PC-9 (cell line): ENCODE data around the gene NINL. TPM values are rescaled to one million over a fixed set of nuclear protein-coding genes. Genes with fewer than 3 reads are reported as not detected.
A peak's percentile ranks its signal among the peaks of the same experiment; 100 is the strongest.

ENCODE experiments used
- BruUV-seq: library from RNA; stranded (reverse); fragments of 400-500 nt; replicated peaks from 2 replicates; lab custom pipeline; 2021; lab: Mats Ljungman, UMichigan
- CTCF ChIA-PET: fragments of 300-600 bp; sonication (Branson Sonifier 250); formaldehyde crosslinking; loops from one replicate; lab custom pipeline; 2022; ENCODE audit warnings: antibody characterized with exemption; lab: Charles Lee
- POLR2A ChIA-PET: fragments of 300-600 bp; sonication (Branson Sonifier 250); formaldehyde crosslinking; loops from one replicate; lab custom pipeline; 2022; ENCODE audit warnings: antibody characterized with exemption; ENCODE audit not compliant: unreplicated experiment; lab: Charles Lee
- DNase-seq, 2 experiments: peaks; one replicate each; pipeline versions ENCODE4 v3.0.0 to v3.0.0-alpha.2; 2015 to 2022; ENCODE audit warnings: mixed read lengths in 1 of 2
- H2AFZ ChIP-seq: fragments of 200-600 bp; sonication (generic); 2 replicates; pipeline ENCODE4 v1.8.1; 2017; ENCODE audit warnings: antibody characterized with exemption
- H3F3A ChIP-seq: fragments of 200-600 bp; sonication (generic); 2 replicates; pipeline ENCODE4 v1.8.1; 2017; ENCODE audit warnings: antibody characterized with exemption, mild to moderate bottlenecking, low read depth; ENCODE audit not compliant: insufficient read depth
- H3K27ac ChIP-seq: fragments of 200-600 bp; sonication (generic); 2 replicates; pipeline ENCODE4 v1.6.1; 2016; ENCODE audit warnings: mixed run types
- H3K27me3 ChIP-seq: fragments of 200-600 bp; sonication (generic); 2 replicates; pipeline ENCODE4 v1.6.1; 2016; ENCODE audit warnings: low read depth, mixed run types; ENCODE audit not compliant: insufficient read depth
- H3K36me3 ChIP-seq: fragments of 200-600 bp; sonication (generic); 2 replicates; pipeline ENCODE4 v1.6.1; 2016; ENCODE audit warnings: low read depth, mixed run types
- H3K4me1 ChIP-seq: fragments of 200-600 bp; sonication (generic); replicated peaks from 2 replicates; pipeline ENCODE4 v1.6.1; 2016; ENCODE audit warnings: mixed run types; ENCODE audit not compliant: insufficient read depth
- H3K4me2 ChIP-seq: fragments of 200-600 bp; sonication (generic); 2 replicates; pipeline ENCODE4 v1.6.1; 2017; ENCODE audit warnings: mixed run types
- H3K4me3 ChIP-seq: fragments of 200-600 bp; sonication (generic); 2 replicates; pipeline ENCODE4 v1.6.1; 2016; ENCODE audit warnings: mixed run types
- H3K79me2 ChIP-seq: fragments of 200-600 bp; sonication (generic); 2 replicates; pipeline ENCODE4 v1.6.1; 2017; ENCODE audit warnings: low read depth, mixed run types
- H3K9me2 ChIP-seq: fragments of 200-600 bp; sonication (generic); 2 replicates; pipeline ENCODE4 v1.8.1; 2017; ENCODE audit warnings: mild to moderate bottlenecking; ENCODE audit not compliant: insufficient read depth
- H3K9me3 ChIP-seq: fragments of 200-600 bp; sonication (generic); 2 replicates; pipeline ENCODE4 v1.8.1; 2016; ENCODE audit warnings: low read depth; ENCODE audit not compliant: insufficient read depth
- H4K20me1 ChIP-seq: fragments of 200-600 bp; sonication (generic); 2 replicates; pipeline ENCODE4 v1.8.1; 2017; ENCODE audit not compliant: insufficient read depth
- CTCF ChIP-seq: fragments of 200-600 bp; sonication (generic); conservative IDR thresholded peaks from 2 replicates; pipeline ENCODE4 v1.6.1; 2017; ENCODE audit warnings: mixed run types, antibody characterized with exemption, mild to moderate bottlenecking, moderate library complexity
- EZH2 ChIP-seq: fragments of 200-600 bp; sonication (generic); IDR thresholded peaks from 2 replicates; pipeline ENCODE4 v1.8.0; 2017; ENCODE audit warnings: antibody characterized with exemption, low read depth
- intact Hi-C: fragments of 100-400 bp; cut with micrococcal nuclease; formaldehyde crosslinking; loops from one replicate; pipeline ENCODE4 v1.10.0; 2022; ENCODE audit not compliant: unreplicated experiment
- total RNA-seq: library from RNA; stranded (reverse); gene quantifications from 2 replicates; pipeline ENCODE4 v1.2.3, GENCODE V29; 2021

Gene NINL
- total RNA-seq, 1 experiment from 2014 or later = 19.6 TPM

- Histone ChIP-seq H3K27me3 (no peaks in the 10 kb centered on the region), H3K79me2 (peaks cover 15% of the 10 kb centered on the region; the same call in 1 of the 2 replicates), H3K4me1 (no peaks in the 10 kb centered on the region), H3K9me3 (no peaks in the 10 kb centered on the region), H4K20me1 (no peaks in the 10 kb centered on the region), H2AFZ (no peak overlapping the region), H3K4me2 (no peak overlapping the region), H3F3A (no peaks in the 10 kb centered on the region), H3K27ac (no peak overlapping the region), H3K36me3 (no peaks in the 10 kb centered on the region), H3K4me3 (no peak overlapping the region), H3K9me2 (no peaks in the 10 kb centered on the region)
- CTCF ChIA-PET = no interaction called here
- BruUV-seq = no TSS peak
- intact Hi-C loops = no loop called here
- TF ChIP-seq EZH2 (no peak), CTCF (no peak)
- no peak for DNase-seq
- POLR2A ChIA-PET = interaction anchor here (0.5 to 0.7 kb wide), 2 partner anchors 12 to 70 kb away, joined by 3 to 7 read pairs; no protein-coding TSS in a partner anchor
Observed at GRCh38 chr20:25576783-25577530, 8.4 kb downstream of the NINL start.

- intact Hi-C loops = no loop called here
- H3F3A ChIP-seq = no peaks in the 10 kb centered on the region
- no peaks in the 10 kb centered on the region for H3K27me3 ChIP-seq
Observed at GRCh38 chr20:25574411-25574810, 10.9 kb downstream of the NINL start.

More at GRCh38 chr20:25574411-25574810, 10.9 kb downstream of the NINL start:
- peak; percentile 28 to 41 for DNase-seq
- Histone ChIP-seq H3K4me3 (no peak overlapping the region), H4K20me1 (no peaks in the 10 kb centered on the region), H3K9me2 (no peaks in the 10 kb centered on the region), H3K27ac (no peak overlapping the region), H3K9me3 (no peaks in the 10 kb centered on the region), H3K79me2 (no peaks in the 10 kb centered on the region), H2AFZ (no peak overlapping the region), H3K4me2 (no peak overlapping the region), H3K4me1 (no peaks in the 10 kb centered on the region), H3K36me3 (no peaks in the 10 kb centered on the region)
- POLR2A ChIA-PET = no interaction called here
- CTCF ChIA-PET = interaction anchor here (0.6 kb wide), 1 partner anchor 330 kb away, joined by 3 read pairs; no protein-coding TSS in a partner anchor
- peak; percentile 43 for TF ChIP-seq CTCF
- no peak for TF ChIP-seq EZH2
- no TSS peak for BruUV-seq
